ENCODE data around the gene HSBP1L1.

Gene HSBP1L1

DNA sequence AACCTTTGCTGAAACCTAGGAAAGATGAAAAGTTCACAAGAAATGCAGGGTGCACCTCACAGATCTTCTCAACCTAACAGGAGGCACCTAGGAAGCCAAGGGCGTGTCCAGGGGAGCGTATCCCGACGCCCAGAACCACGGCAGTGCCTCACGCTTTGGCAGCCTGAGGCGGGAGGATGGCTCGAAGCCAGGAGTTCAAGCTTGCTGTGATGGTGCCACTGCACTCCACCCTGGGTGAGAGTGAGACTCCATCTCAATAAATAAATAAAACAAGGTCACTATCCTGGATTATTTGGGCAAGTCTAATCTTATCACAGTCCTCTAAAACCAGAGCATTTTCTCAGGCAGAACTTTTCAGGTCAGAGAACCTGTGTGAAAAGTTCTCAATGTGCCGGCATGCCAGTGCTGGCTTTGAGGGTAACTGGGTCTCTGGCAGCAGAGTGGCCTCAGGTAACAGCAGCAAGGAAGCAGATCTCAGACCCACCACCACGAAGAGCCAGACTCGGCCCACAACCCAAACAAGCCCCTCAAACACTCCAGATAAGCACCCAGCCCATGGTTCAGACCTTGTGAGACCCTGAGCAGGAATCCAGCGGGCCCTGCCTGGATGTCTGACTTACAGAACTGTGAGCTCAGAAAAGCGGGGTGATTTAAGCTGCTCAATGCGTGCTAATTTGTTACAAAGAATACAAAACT, 11.7 kb downstream of the HSBP1L1 start:
- CTCF ChIA-PET = interaction anchor here (3.0 kb wide), 1 partner anchor 10 kb away, joined by 10 read pairs; no protein-coding TSS in a partner anchor

DNA sequence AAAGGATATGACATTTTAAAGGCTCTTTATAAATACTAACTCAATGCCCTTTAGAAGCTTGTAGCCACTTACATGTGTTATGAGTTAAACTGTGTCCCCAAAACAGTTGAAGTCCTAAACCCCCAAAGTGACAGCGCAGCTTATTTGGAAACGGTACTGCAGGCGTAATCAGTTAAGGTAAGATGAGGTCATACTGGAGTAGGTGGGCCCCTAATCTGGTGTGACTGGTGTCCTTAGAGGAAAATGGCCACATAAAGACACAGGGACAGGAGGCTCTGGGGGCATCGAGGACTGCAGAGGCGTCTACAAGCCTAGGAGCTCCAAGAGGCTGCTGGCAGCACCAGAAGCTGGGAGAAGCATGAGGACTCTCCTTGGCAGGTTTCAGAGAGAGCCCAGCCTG, 15.4 kb downstream of the HSBP1L1 start:
- CTCF ChIA-PET = no interaction called here
- no peak overlapping the region for H3K4me3 ChIP-seq (ENCODE audit: low read depth, low read length)
- TF ChIP-seq, protein P1, sequence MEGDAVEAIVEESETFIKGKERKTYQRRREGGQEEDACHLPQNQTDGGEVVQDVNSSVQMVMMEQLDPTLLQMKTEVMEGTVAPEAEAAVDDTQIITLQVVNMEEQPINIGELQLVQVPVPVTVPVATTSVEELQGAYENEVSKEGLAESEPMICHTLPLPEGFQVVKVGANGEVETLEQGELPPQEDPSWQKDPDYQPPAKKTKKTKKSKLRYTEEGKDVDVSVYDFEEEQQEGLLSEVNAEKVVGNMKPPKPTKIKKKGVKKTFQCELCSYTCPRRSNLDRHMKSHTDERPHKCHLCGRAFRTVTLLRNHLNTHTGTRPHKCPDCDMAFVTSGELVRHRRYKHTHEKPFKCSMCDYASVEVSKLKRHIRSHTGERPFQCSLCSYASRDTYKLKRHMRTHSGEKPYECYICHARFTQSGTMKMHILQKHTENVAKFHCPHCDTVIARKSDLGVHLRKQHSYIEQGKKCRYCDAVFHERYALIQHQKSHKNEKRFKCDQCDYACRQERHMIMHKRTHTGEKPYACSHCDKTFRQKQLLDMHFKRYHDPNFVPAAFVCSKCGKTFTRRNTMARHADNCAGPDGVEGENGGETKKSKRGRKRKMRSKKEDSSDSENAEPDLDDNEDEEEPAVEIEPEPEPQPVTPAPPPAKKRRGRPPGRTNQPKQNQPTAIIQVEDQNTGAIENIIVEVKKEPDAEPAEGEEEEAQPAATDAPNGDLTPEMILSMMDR (IDR thresholded peaks at IDR 0.05; ENCODE audit: insufficient read depth, low read length, missing control alignments) = no peak
- POLR2A ChIA-PET = no interaction called here
- DNase-seq (ENCODE audit: low read depth, low spot score) = no peak

More for the DNA sequence above, 11.7 kb downstream of the HSBP1L1 start:
- H3K4me3 ChIP-seq (ENCODE audit: low read depth, low read length) = no peak overlapping the region
- TF ChIP-seq, protein P1 (IDR thresholded peaks at IDR 0.05; ENCODE audit: insufficient read depth, low read length, missing control alignments) = no peak
- POLR2A ChIA-PET = no interaction called here
- DNase-seq (ENCODE audit: low read depth, low spot score) = no peak

DNA sequence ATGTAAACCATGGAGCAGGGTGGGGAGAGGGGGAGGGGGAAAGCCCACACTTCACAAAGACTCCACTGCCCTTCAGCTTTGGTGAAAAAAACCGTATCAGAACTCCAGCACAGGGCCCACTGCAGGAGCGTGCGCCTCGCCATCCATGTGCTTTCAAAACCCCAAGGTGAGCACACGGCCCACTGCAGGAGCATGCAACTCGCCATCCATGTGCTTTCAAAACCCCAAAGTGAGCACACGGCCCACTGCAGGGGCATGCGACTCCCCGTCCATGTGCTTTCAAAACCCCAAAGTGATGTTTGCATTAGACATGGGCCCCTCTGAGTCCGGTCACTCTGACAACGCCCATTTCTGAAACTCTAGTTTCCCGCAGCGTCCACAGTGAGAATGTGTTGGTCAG, 16.1 kb downstream of the HSBP1L1 start:
- no peak for DNase-seq (ENCODE audit: low read depth, low spot score)
- ChIA-PET POLR2A (no interaction called here), CTCF (no interaction called here)
- no peak overlapping the region for H3K4me3 ChIP-seq (ENCODE audit: low read depth, low read length)
- TF ChIP-seq, protein P1 (IDR thresholded peaks at IDR 0.05; ENCODE audit: insufficient read depth, low read length, missing control alignments) = no peak

DNA sequence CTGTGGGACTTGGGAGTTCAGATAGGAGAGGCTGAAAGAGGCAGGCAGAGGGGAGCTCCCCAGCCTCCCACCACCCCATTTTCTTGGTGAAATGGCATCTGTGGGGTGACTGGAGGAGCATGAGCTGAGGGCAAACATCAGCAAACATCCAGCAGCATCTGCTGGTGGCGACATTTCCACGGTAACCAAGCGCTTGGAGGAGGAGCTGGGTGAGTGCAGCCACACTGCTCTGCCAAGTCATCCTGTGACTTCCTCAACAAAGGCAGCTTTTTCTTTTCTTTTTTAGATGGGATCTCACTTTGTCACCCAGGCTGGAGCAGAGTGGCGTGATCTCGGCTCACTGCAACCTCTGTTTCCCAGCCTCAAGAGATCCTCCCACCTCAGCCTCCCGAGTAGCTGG, 18.3 kb downstream of the HSBP1L1 start:
- TF ChIP-seq, protein P1 (IDR thresholded peaks at IDR 0.05; ENCODE audit: insufficient read depth, low read length, missing control alignments) = no peak
- POLR2A ChIA-PET = no interaction called here

DNA sequence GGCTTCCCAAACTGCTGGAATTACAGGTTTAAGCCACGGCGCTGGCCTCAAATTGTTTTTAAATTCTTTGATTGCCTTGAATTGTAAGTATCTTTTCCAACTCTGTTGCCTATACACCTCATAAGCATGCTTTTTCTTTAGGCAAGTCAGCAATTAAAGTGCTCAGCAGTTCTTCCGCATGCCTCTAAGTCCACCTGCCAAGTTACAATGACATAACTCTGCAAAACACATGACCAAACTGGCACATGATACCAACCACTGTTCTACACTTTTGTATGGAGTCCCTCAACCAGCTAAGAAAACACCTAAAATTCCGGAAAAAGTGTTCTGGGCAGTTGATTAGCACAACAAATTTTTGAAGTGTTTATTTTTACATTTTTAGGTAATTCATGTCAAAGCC, 18.8 kb downstream of the HSBP1L1 start:
- CTCF ChIA-PET = interaction anchor here (0.6 to 1.3 kb wide), 2 partner anchors 9 to 33 kb away, joined by 3 read pairs; no protein-coding TSS in a partner anchor
- TF ChIP-seq, protein P1 (IDR thresholded peaks at IDR 0.05; ENCODE audit: insufficient read depth, low read length, missing control alignments) = no peak
- H3K4me3 ChIP-seq (ENCODE audit: low read depth, low read length) = no peak overlapping the region
- no peak for DNase-seq (ENCODE audit: low read depth, low spot score)
- POLR2A ChIA-PET = no interaction called here

More for the DNA sequence above, 18.3 kb downstream of the HSBP1L1 start:
- H3K4me3 ChIP-seq (ENCODE audit: low read depth, low read length) = no peak overlapping the region
- no peak for DNase-seq (ENCODE audit: low read depth, low spot score)
- CTCF ChIA-PET = interaction anchor here (0.6 to 1.3 kb wide), 2 partner anchors 9 to 32 kb away, joined by 3 read pairs; no protein-coding TSS in a partner anchor

DNA sequence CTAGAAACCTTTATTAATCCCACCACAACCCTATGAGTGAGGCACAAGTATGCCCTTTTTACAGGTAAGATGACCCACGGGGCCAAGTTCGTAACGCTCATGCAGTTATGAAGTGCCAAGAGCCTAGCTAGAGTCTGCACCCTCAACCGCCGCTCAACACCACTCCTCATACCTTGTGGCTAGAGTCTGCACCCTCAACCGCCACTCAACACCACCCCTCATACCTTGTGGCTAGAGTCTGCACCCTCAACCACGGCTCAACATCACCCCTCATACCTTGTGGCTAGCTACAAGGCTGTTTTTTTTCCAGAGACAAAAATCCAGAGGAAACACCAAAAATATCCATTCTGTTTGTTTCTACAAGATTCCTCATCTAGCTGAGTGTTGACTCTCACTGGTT, 19.4 kb downstream of the HSBP1L1 start:
- TF ChIP-seq, protein P1 (IDR thresholded peaks at IDR 0.05; ENCODE audit: insufficient read depth, low read length, missing control alignments) = no peak
- no peak for DNase-seq (ENCODE audit: low read depth, low spot score)
- POLR2A ChIA-PET = no interaction called here
- CTCF ChIA-PET = interaction anchor here (1.3 kb wide), 1 partner anchor 10 kb away, joined by 3 read pairs; no protein-coding TSS in a partner anchor
- no peak overlapping the region for H3K4me3 ChIP-seq (ENCODE audit: low read depth, low read length)

All from AG04449 (cell line).